Naive thymus-derived CD4-positive, alpha-beta T cell (primary cell): ENCODE data around the gene SH2D2A. TPM values are rescaled to one million over a fixed set of nuclear protein-coding genes. Genes with fewer than 3 reads are reported as not detected.

Experiments
- ATAC-seq: fragments of 150-1000 bp; cut with Tn5 transposase; 2 replicates; pipeline ENCODE4 v1.10.0; 2021; ENCODE audit warnings: mild to moderate bottlenecking, moderate library complexity
- CTCF ChIA-PET: fragments of 350-600 bp; sonication (Branson Sonifier 250); formaldehyde crosslinking; loops from one replicate; lab custom pipeline; 2021; ENCODE audit warnings: antibody characterized with exemption; lab: Charles Lee
- POLR2A ChIA-PET: fragments of 350-600 bp; sonication (Branson Sonifier 250); formaldehyde crosslinking; loops from one replicate; lab custom pipeline; 2021; ENCODE audit warnings: antibody characterized with exemption, inconsistent platforms; lab: Charles Lee
- DNase-seq, 9 donors: peaks; one replicate each; pipeline versions ENCODE4 v3.0.0 to v3.0.0-alpha.2; 2020 to 2022; ENCODE audit warnings: mixed read lengths in 1 of 9
- H3K27ac ChIP-seq: one replicate; pipeline ENCODE4 v1.7.0; 2013; ENCODE audit warnings: mild to moderate bottlenecking, low read depth, low read length, moderate library complexity
- H3K27me3 ChIP-seq, 2 donors: one replicate each; pipeline ENCODE4 v1.7.0; 2013; ENCODE audit warnings: low read length in 2 of 2, mild to moderate bottlenecking in 2 of 2, moderate library complexity in 2 of 2; ENCODE audit not compliant: control insufficient read depth in 2 of 2, insufficient read depth in 2 of 2
- H3K36me3 ChIP-seq, 3 experiments: 1 replicate in 2 of 3; 2 replicates in 1 of 3; pipeline ENCODE4 v1.7.0; 2013; ENCODE audit warnings: low read length in 3 of 3, mild to moderate bottlenecking in 3 of 3, moderate library complexity in 1 of 3; ENCODE audit not compliant: insufficient read depth in 3 of 3, control insufficient read depth in 2 of 3
- H3K4me1 ChIP-seq, 2 donors: one replicate each; pipeline ENCODE4 v1.7.0; 2013; ENCODE audit warnings: low read length in 2 of 2, mild to moderate bottlenecking in 2 of 2, moderate library complexity in 1 of 2; ENCODE audit not compliant: control insufficient read depth in 2 of 2, insufficient read depth in 2 of 2
- H3K4me3 ChIP-seq: 2 replicates; pipeline ENCODE4 v1.7.0; 2013; ENCODE audit warnings: mild to moderate bottlenecking, low read length
- H3K9me3 ChIP-seq, 3 experiments: 1 replicate in 2 of 3; 2 replicates in 1 of 3; pipeline ENCODE4 v1.7.0; 2013; ENCODE audit warnings: low read length in 3 of 3; ENCODE audit not compliant: control insufficient read depth in 2 of 3
- H3K27ac Mint-ChIP-seq, 9 donors: one replicate each; pipeline ENCODE4 v1.8.0; 2020 to 2022; ENCODE audit warnings: mixed read lengths in 9 of 9, mild to moderate bottlenecking in 8 of 9, moderate library complexity in 5 of 9, inconsistent platforms in 2 of 9
- H3K27me3 Mint-ChIP-seq, 5 donors: one replicate each; pipeline ENCODE4 v1.8.0; 2021 to 2022; ENCODE audit warnings: mixed read lengths in 5 of 5, mild to moderate bottlenecking in 1 of 5
- H3K36me3 Mint-ChIP-seq, 5 donors: one replicate each; pipeline ENCODE4 v1.8.0; 2020 to 2022; ENCODE audit warnings: mixed read lengths in 5 of 5, mild to moderate bottlenecking in 3 of 5, inconsistent platforms in 1 of 5
- H3K4me1 Mint-ChIP-seq, 7 donors: one replicate each; pipeline ENCODE4 v1.8.0; 2020 to 2022; ENCODE audit warnings: mixed read lengths in 7 of 7, mild to moderate bottlenecking in 3 of 7, inconsistent platforms in 1 of 7
- H3K4me3 Mint-ChIP-seq, 10 donors: one replicate each; pipeline ENCODE4 v1.8.0; 2020 to 2022; ENCODE audit warnings: mild to moderate bottlenecking in 10 of 10, mixed read lengths in 10 of 10, moderate library complexity in 6 of 10, inconsistent platforms in 2 of 10
- H3K9me3 Mint-ChIP-seq, 11 donors: one replicate each; pipeline ENCODE4 v1.8.0; 2020 to 2022; ENCODE audit warnings: mixed read lengths in 11 of 11, mild to moderate bottlenecking in 4 of 11, inconsistent platforms in 1 of 11, moderate library complexity in 1 of 11
- intact Hi-C, 2 donors: fragments of 100-400 bp; cut with micrococcal nuclease; formaldehyde crosslinking; loops; one replicate each; pipeline ENCODE4 v1.15.1; 2023
- polyA plus RNA-seq, 2 donors: library from polyadenylated mRNA; unstranded; fragments of 300-500 nt; fragmentation: Illumina TruSeq; gene quantifications; one replicate each; pipeline ENCODE4 v1.2.3, GENCODE V29; 2021
- total RNA-seq, 6 experiments: library from RNA in 5 of 6; stranded (reverse) in 5 of 6; gene quantifications; 1 replicate in 5 of 6; 2 replicates in 1 of 6; pipeline ENCODE4 v1.2.3 and lab custom pipeline; 2021 to 2026

Gene SH2D2A
- total and polyA plus RNA-seq, 7 experiments from 2014 or later, result 12.7 to 164 (median 15.7) TPM

DNA sequence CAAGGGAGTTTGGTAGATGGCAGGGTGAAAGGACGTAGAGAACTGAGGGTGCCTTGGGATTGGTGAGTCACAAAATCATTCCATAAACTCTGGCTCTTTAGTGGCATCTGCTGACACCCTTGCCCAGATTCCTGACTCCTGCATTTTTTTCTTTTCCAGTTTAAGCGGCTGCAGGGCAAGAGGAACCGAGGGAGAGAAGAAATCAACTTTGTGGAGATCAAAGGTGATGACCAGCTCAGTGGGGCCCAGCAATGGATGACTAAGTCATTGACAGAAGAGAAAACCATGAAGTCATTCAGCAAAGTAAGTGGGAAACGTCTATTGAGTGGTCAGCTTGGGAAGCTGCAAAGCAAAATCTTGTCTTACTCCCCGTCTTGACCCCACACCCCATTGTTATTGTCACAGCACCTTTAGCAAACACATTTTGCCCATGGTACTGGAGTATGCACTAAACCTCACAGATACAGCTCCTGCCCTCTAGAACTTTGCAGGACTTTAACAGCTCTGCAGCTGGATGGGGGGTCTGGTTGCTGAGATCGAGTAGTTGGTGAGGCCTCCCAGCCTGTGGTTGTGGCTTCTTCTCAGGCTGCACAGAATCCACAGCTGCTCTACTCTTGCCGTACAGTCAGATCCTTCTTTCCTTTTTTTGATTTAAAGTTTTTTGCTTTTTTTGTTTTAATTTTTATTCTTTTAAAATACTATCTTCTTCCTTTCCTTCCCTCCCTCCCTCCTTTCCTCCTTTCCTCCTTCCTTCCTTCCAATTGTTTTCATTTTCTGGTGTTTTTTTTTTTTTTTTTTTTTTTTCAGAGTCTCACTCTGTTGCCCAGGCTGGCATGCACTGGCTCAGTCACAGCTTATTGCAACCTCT, 21.9 kb downstream of the SH2D2A start:
- ChIA-PET POLR2A (no interaction called here), CTCF (interaction anchor here (1.6 to 5.3 kb wide), 5 partner anchors 64 to 133 kb away, joined by 4 to 61 read pairs (median 10); partner anchors contain the start of genes INSRR and NTRK1)
- peaks cover 12 to 87% (median 29%) of the 10 kb centered on the region in 3 experiments for H3K36me3 ChIP-seq
- H3K4me1 ChIP-seq, result no peaks in the 10 kb centered on the region
- H3K36me3 Mint-ChIP-seq, result peaks cover 15 to 50% (median 22%) of the 10 kb centered on the region in 5 donors
- H3K27me3 ChIP-seq, result no peaks in the 10 kb centered on the region
- H3K27ac Mint-ChIP-seq, result no peak overlapping the region
- H3K27ac ChIP-seq, result no peak overlapping the region
- no peaks in the 10 kb centered on the region for H3K9me3 Mint-ChIP-seq
- intact Hi-C loops, result loop anchor here in 1 of 2 donors (5.0 kb wide), 1 partner anchor 107 kb away; no protein-coding TSS in a partner anchor
- H3K9me3 ChIP-seq, result no peaks in the 10 kb centered on the region
- no peak for ATAC-seq
- H3K27me3 Mint-ChIP-seq, result no peaks in the 10 kb centered on the region
- H3K4me3 Mint-ChIP-seq, result no peak overlapping the region
- DNase-seq, result no peak
- H3K4me1 Mint-ChIP-seq, result peaks cover 0 to 11% (median 3%) of the 10 kb centered on the region in 7 donors
- H3K4me3 ChIP-seq, result no peak overlapping the region

DNA sequence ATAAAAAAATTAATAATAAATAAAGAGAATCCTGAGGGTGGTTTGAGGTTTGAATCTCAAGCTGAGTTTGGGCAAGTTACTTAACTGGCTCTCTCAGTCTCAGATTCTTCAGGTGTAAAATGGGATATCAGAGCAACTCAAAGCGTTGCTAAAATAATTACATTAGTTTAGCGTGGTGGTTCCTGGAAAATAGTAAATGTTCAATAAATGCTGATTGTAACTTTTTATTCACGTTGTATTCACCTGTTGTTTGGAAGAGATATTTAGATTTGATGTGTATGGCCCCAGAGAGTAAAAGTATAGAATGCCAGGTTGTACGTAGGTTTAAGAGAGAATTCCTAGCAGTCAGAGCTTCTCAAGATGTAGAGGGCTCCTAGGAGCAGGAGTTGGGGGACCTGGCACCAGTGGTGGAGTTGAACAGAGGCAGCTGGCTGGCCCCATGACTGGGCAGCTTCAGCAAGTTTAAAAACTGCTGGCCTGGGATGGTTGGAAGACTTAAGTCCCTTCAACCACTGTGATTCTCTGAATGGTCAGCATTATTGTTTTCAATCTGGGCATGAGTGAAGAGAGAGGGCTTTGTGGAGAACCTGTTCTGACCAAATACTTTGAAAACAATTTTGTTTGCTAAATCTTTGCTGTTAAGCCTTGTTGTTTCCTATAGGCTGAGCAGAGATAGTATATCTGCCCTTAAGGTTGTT, 26.9 kb downstream of the SH2D2A start:
- H3K27me3 ChIP-seq, result no peaks in the 10 kb centered on the region
- no peak for DNase-seq
- ChIA-PET POLR2A (no interaction called here), CTCF (interaction anchor here (0.7 to 1.5 kb wide), 5 partner anchors 8 to 100 kb away, joined by 3 to 9 read pairs (median 4); no protein-coding TSS in a partner anchor)
- intact Hi-C loops, result no loop called here
- H3K27ac ChIP-seq, result no peak overlapping the region
- peaks cover 0 to 77% (median 21%) of the 10 kb centered on the region in 3 experiments for H3K36me3 ChIP-seq
- no peak overlapping the region for H3K4me3 Mint-ChIP-seq
- peak overlapping the region in 3 of 9 donors; percentile 5 to 70 (median 21) for H3K27ac Mint-ChIP-seq
- no peak overlapping the region for H3K4me3 ChIP-seq
- H3K36me3 Mint-ChIP-seq, result peaks cover 3 to 54% (median 21%) of the 10 kb centered on the region in 5 donors
- no peaks in the 10 kb centered on the region for H3K27me3 Mint-ChIP-seq
- H3K4me1 Mint-ChIP-seq, result peaks cover 0 to 21% (median 6%) of the 10 kb centered on the region in 7 donors
- H3K9me3 Mint-ChIP-seq, result no peaks in the 10 kb centered on the region
- no peaks in the 10 kb centered on the region for H3K9me3 ChIP-seq
- no peak for ATAC-seq
- no peaks in the 10 kb centered on the region for H3K4me1 ChIP-seq

DNA sequence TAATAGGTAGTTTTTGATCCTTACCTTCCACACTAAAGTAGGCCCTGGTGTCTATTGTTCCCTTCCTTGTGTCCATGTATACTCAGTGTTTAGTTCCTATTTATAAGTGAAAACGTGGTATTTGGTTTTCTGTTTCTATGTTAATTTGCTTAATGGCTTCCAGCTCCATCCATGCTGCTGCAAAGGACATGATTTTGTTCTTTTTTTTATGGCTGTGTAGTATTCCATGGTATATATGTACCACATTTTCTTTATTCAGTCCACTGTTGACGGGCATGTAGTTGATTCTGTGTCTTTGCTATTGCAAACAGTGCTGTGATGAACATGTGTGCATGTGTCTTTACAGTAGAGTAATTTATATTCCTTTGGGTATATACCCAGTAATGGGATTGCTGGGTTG, 28.5 kb downstream of the SH2D2A start:
- H3K27me3 ChIP-seq, result no peaks in the 10 kb centered on the region
- H3K27ac Mint-ChIP-seq, result no peak overlapping the region
- DNase-seq (no peak), ATAC-seq (no peak)
- H3K4me3 Mint-ChIP-seq, result no peak overlapping the region
- no peaks in the 10 kb centered on the region for H3K9me3 Mint-ChIP-seq
- H3K27me3 Mint-ChIP-seq, result no peaks in the 10 kb centered on the region
- H3K27ac ChIP-seq, result no peak overlapping the region
- H3K4me3 ChIP-seq, result no peak overlapping the region
- no peaks in the 10 kb centered on the region for H3K4me1 ChIP-seq
- peaks cover 5 to 72% (median 29%) of the 10 kb centered on the region in 3 experiments for H3K36me3 ChIP-seq
- no peaks in the 10 kb centered on the region for H3K9me3 ChIP-seq
- H3K36me3 Mint-ChIP-seq, result peaks cover 0 to 46% (median 19%) of the 10 kb centered on the region in 5 donors
- intact Hi-C loops, result no loop called here
- POLR2A ChIA-PET, result no interaction called here
- CTCF ChIA-PET, result interaction anchor here (0.7 kb wide), 1 partner anchor 18 kb away, joined by 5 read pairs; no protein-coding TSS in a partner anchor
- H3K4me1 Mint-ChIP-seq, result peaks cover 0 to 21% (median 6%) of the 10 kb centered on the region in 7 donors

DNA sequence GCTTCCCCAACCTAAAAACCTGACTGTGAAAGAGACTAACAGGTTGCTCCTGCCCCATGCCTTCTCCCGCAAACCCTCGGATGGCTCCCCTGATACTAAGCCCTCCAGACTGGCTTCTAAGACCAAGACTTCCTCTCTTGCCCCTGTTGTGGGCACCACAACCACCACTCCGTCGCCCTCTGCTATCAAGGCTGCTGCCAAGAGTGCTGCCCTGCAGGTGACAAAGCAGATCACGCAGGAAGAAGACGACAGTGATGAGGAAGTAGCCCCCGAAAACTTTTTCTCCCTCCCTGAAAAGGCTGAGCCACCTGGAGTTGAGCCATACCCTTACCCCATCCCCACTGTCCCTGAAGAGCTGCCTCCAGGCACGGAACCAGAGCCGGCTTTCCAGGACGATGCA, 30.0 kb downstream of the SH2D2A start:
- Histone ChIP-seq H3K4me3 (no peak overlapping the region), H3K9me3 (no peaks in the 10 kb centered on the region), H3K4me1 (no peaks in the 10 kb centered on the region), H3K27ac (no peak overlapping the region), H3K36me3 (peaks cover 5 to 72% (median 25%) of the 10 kb centered on the region in 3 experiments), H3K27me3 (no peaks in the 10 kb centered on the region)
- peak overlapping the region in 3 of 9 donors; percentile 9 to 71 (median 26) for H3K27ac Mint-ChIP-seq
- H3K4me1 Mint-ChIP-seq, result peaks cover 5 to 23% (median 14%) of the 10 kb centered on the region in 7 donors
- H3K36me3 Mint-ChIP-seq, result peaks cover 0 to 51% (median 26%) of the 10 kb centered on the region in 5 donors
- CTCF ChIA-PET, result interaction anchor here (1.0 kb wide), 1 partner anchor 13 kb away, joined by 3 read pairs; no protein-coding TSS in a partner anchor
- no peaks in the 10 kb centered on the region for H3K9me3 Mint-ChIP-seq
- peak; percentile 77 for ATAC-seq
- DNase-seq, result no peak
- H3K27me3 Mint-ChIP-seq, result no peaks in the 10 kb centered on the region
- intact Hi-C loops, result no loop called here
- POLR2A ChIA-PET, result no interaction called here
- H3K4me3 Mint-ChIP-seq, result peak overlapping the region in 1 of 10 donors; percentile 35

DNA sequence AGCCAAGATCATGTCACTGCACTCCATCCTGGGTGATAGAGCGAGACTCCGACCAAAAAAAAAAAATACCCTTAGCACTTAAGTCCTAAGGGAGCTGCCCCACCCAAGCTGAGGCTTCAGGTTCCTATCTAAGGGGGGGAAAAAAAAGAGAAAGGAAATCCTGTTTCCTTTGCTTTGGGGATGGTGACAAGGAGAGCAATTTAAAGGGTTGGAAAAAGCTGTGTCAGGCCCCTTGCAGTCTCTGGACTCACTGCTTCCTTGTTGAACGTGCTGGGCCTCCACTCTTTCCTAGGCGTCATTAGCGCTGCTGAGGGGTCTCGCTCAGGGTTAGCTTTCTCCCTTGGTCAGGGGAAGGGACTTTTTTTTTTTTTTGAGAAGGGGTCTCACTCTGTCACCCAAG, 31.2 kb downstream of the SH2D2A start:
- H3K4me1 ChIP-seq, result no peaks in the 10 kb centered on the region
- H3K36me3 Mint-ChIP-seq, result peaks cover 0 to 49% (median 34%) of the 10 kb centered on the region in 5 donors
- no peak overlapping the region for H3K27ac Mint-ChIP-seq
- no peak overlapping the region for H3K4me3 Mint-ChIP-seq
- no peak overlapping the region for H3K4me3 ChIP-seq
- POLR2A ChIA-PET, result no interaction called here
- H3K27ac ChIP-seq, result no peak overlapping the region
- H3K9me3 Mint-ChIP-seq, result no peaks in the 10 kb centered on the region
- no peaks in the 10 kb centered on the region for H3K27me3 Mint-ChIP-seq
- H3K27me3 ChIP-seq, result no peaks in the 10 kb centered on the region
- DNase-seq, result no peak
- ATAC-seq, result no peak
- peaks cover 5 to 66% (median 17%) of the 10 kb centered on the region in 3 experiments for H3K36me3 ChIP-seq
- intact Hi-C loops, result no loop called here
- CTCF ChIA-PET, result interaction anchor here (0.9 to 1.5 kb wide), 3 partner anchors 11 to 29 kb away, joined by 3 to 4 read pairs (median 3); no protein-coding TSS in a partner anchor
- H3K4me1 Mint-ChIP-seq, result peaks cover 12 to 31% (median 24%) of the 10 kb centered on the region in 7 donors
- H3K9me3 ChIP-seq, result no peaks in the 10 kb centered on the region

DNA sequence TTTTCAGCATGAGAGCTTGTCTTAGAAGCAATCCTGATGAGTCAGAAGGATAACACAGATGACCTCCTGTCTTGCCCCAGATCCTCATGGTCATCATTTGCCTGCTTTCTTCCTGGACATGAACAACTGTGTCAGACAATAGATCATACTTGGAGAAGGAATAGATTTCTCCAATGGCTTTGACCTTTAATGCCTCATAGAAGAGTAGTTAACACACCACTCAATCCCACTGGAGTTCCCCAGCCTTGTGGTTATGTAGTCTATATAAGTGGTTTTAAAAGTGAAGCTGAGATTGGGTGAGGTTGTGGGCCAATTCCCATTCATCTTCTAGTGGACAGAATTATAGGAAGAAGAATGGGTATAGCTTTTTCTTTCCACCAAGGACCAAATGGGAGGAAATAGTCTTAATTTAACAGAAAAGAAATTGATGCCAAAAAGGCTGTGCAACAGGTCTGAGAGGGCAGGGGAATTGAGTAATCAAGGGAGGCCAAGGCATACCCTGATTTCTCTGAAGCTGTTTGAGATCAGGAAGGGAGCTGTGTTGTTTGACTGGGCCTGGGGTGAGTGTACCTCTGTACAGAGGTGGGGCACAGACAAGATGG, 35.0 kb downstream of the SH2D2A start:
- Histone ChIP-seq H3K36me3 (peaks cover 5 to 46% (median 13%) of the 10 kb centered on the region in 3 experiments), H3K9me3 (no peaks in the 10 kb centered on the region), H3K4me1 (peaks cover 5 to 8% of the 10 kb centered on the region in 2 donors), H3K27me3 (no peaks in the 10 kb centered on the region), H3K27ac (no peak overlapping the region), H3K4me3 (no peak overlapping the region)
- H3K4me3 Mint-ChIP-seq, result no peak overlapping the region
- H3K27ac Mint-ChIP-seq, result peak overlapping the region in 1 of 9 donors; percentile 46
- CTCF ChIA-PET, result interaction anchor here (1.5 to 1.8 kb wide), 2 partner anchors 11 to 56 kb away, joined by 5 read pairs; no protein-coding TSS in a partner anchor
- ATAC-seq (no peak), DNase-seq (no peak)
- POLR2A ChIA-PET, result no interaction called here
- peaks cover 0 to 28% (median 19%) of the 10 kb centered on the region in 5 donors for H3K36me3 Mint-ChIP-seq
- H3K4me1 Mint-ChIP-seq, result peaks cover 21 to 42% (median 32%) of the 10 kb centered on the region in 7 donors
- intact Hi-C loops, result no loop called here
- H3K9me3 Mint-ChIP-seq, result no peaks in the 10 kb centered on the region
- H3K27me3 Mint-ChIP-seq, result no peaks in the 10 kb centered on the region
